ENCODE results near the gene SMO. TPM values are rescaled to one million over a fixed set of nuclear protein-coding genes. Genes with fewer than 3 reads are reported as not detected.

SMO gene
- total RNA-seq, 1 experiment from 2014 or later, result 40.3 TPM

- H3K27me3 ChIP-seq (replicated peaks; ENCODE audit: insufficient read depth, low read depth, low read length, poor library complexity), result no peaks in the 10 kb centered on the region
- no peaks in the 10 kb centered on the region for H3K36me3 ChIP-seq (ENCODE audit: insufficient read depth, low read length, poor library complexity, severe bottlenecking)
- H3K9me3 ChIP-seq (ENCODE audit: low read depth, low read length, poor library complexity, severe bottlenecking), result no peaks in the 10 kb centered on the region
- no peak for DNase-seq (ENCODE audit: low spot score)
- intact Hi-C loops (cut with micrococcal nuclease; ENCODE audit: unreplicated experiment), result no loop called here
- no peak for TF ChIP-seq CTCF (conservative IDR thresholded peaks at IDR 0.05; ENCODE audit: low read depth, low read length)
- no peak for TF ChIP-seq EZH2 (IDR thresholded peaks at IDR 0.05; ENCODE audit: borderline replicate concordance, low read depth, low read length, poor library complexity, severe bottlenecking)
- H3K4me3 ChIP-seq (ENCODE audit: low read depth, low read length, poor library complexity, severe bottlenecking), result no peak overlapping the region
- ChIA-PET CTCF (no interaction called here), POLR2A (ENCODE audit: low non-redundant PET) (no interaction called here)
- H3K4me1 ChIP-seq (ENCODE audit: insufficient read depth, low read length, poor library complexity, severe bottlenecking), result peaks cover 13% of the 10 kb centered on the region
- no peak overlapping the region for H3K27ac ChIP-seq (ENCODE audit: low read depth, low read length, poor library complexity, severe bottlenecking)
- no TSS peak for BruUV-seq (replicated peaks)
Observed at GRCh38 chr7:129149511-129149910, 38.9 kb upstream of the SMO start.

DNA sequence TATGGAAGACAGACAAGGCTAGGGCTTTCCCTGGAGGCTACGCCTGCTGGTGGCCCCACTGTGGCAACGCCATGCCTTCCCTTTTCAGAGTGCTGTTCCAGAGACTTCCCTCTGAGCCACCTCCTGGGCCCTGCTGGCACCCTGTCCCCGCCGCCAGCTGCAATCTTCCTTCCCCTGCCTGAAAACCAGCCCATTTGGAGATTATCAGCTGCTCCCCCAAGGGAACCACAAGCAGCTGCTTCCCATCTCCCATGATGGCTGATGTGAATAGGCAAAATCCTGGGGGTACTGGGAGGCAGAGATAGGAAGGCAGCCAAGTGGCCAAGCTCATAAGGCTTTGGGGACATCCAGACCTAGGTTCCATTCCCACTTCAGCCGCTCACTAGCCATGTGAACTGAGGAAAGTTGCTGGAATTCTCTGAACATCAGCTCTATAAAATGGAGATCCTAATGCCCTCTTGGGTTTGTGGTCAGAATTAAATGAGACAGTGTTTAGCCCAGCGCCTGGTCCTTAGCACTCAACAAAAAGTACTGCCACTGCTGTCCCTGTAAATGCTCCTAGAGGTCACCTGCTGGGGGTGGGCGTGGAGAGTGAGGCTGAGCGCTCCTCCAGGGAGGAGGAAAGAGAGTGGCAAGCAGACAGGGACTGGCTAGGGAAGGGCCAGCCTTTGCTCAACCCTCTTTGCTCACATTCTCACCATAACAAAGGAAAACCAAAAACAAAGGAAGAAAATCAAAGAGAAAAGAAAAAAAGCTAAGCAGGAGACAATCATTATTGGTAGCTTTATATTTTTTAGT, 38.0 kb upstream of the SMO start:
- POLR2A ChIA-PET (ENCODE audit: low non-redundant PET), result no interaction called here
- TF ChIP-seq EZH2 (IDR thresholded peaks at IDR 0.05; ENCODE audit: borderline replicate concordance, low read depth, low read length, poor library complexity, severe bottlenecking), result no peak
- TF ChIP-seq CTCF (conservative IDR thresholded peaks at IDR 0.05; ENCODE audit: low read depth, low read length), result no peak
- CTCF ChIA-PET, result interaction anchor here (1.4 kb wide), 1 partner anchor 13 kb away, joined by 5 read pairs; no protein-coding TSS in a partner anchor

GRCh38 chr7:129157651-129158050, 30.8 kb upstream of the SMO start:
- no peaks in the 10 kb centered on the region for H3K9me3 ChIP-seq (ENCODE audit: low read depth, low read length, poor library complexity, severe bottlenecking)
- BruUV-seq (replicated peaks), result no TSS peak
- no peak for TF ChIP-seq EZH2 (IDR thresholded peaks at IDR 0.05; ENCODE audit: borderline replicate concordance, low read depth, low read length, poor library complexity, severe bottlenecking)
- no peak for TF ChIP-seq CTCF (conservative IDR thresholded peaks at IDR 0.05; ENCODE audit: low read depth, low read length)
- no peak for DNase-seq (ENCODE audit: low spot score)
- no peaks in the 10 kb centered on the region for H3K27me3 ChIP-seq (replicated peaks; ENCODE audit: insufficient read depth, low read depth, low read length, poor library complexity)
- CTCF ChIA-PET, result interaction anchor here (0.7 kb wide), 1 partner anchor 300 kb away, joined by 3 read pairs; no protein-coding TSS in a partner anchor
- H3K36me3 ChIP-seq (ENCODE audit: insufficient read depth, low read length, poor library complexity, severe bottlenecking), result no peaks in the 10 kb centered on the region
- no peak overlapping the region for H3K27ac ChIP-seq (ENCODE audit: low read depth, low read length, poor library complexity, severe bottlenecking)
- POLR2A ChIA-PET (ENCODE audit: low non-redundant PET), result no interaction called here
- no peak overlapping the region for H3K4me3 ChIP-seq (ENCODE audit: low read depth, low read length, poor library complexity, severe bottlenecking)
- no peaks in the 10 kb centered on the region for H3K4me1 ChIP-seq (ENCODE audit: insufficient read depth, low read length, poor library complexity, severe bottlenecking)
- intact Hi-C loops (cut with micrococcal nuclease; ENCODE audit: unreplicated experiment), result no loop called here

More for the DNA sequence above, 38.0 kb upstream of the SMO start:
- no TSS peak for BruUV-seq (replicated peaks)
- Histone ChIP-seq H3K36me3 (ENCODE audit: insufficient read depth, low read length, poor library complexity, severe bottlenecking) (no peaks in the 10 kb centered on the region), H3K4me1 (ENCODE audit: insufficient read depth, low read length, poor library complexity, severe bottlenecking) (peaks cover 13% of the 10 kb centered on the region), H3K9me3 (ENCODE audit: low read depth, low read length, poor library complexity, severe bottlenecking) (no peaks in the 10 kb centered on the region), H3K27ac (ENCODE audit: low read depth, low read length, poor library complexity, severe bottlenecking) (no peak overlapping the region), H3K27me3 (replicated peaks; ENCODE audit: insufficient read depth, low read depth, low read length, poor library complexity) (no peaks in the 10 kb centered on the region), H3K4me3 (ENCODE audit: low read depth, low read length, poor library complexity, severe bottlenecking) (no peak overlapping the region)
- intact Hi-C loops (cut with micrococcal nuclease; ENCODE audit: unreplicated experiment), result no loop called here
- peak; percentile 63 for DNase-seq (ENCODE audit: low spot score)

Data from A673 (cell line).